ENCODE results near the gene IGLON5. TPM values are rescaled to one million over a fixed set of nuclear protein-coding genes. Genes with fewer than 3 reads are reported as not detected.

IGLON5 gene
- total RNA-seq, 1 donor from 2014 or later, result 18.0 TPM

GRCh38 chr19:51370230-51370629, 58.8 kb downstream of the IGLON5 start:
- Mint-ChIP-seq H3K4me1 (ENCODE audit: unreplicated experiment) (peaks cover 7% of the 10 kb centered on the region), H3K4me3 (peak overlapping the region; percentile 71), H3K27me3 (peaks cover 3% of the 10 kb centered on the region), H3K36me3 (no peaks in the 10 kb centered on the region), H3K27ac (no peak overlapping the region), H3K9me3 (no peaks in the 10 kb centered on the region)
- TF ChIP-seq, protein P1, sequence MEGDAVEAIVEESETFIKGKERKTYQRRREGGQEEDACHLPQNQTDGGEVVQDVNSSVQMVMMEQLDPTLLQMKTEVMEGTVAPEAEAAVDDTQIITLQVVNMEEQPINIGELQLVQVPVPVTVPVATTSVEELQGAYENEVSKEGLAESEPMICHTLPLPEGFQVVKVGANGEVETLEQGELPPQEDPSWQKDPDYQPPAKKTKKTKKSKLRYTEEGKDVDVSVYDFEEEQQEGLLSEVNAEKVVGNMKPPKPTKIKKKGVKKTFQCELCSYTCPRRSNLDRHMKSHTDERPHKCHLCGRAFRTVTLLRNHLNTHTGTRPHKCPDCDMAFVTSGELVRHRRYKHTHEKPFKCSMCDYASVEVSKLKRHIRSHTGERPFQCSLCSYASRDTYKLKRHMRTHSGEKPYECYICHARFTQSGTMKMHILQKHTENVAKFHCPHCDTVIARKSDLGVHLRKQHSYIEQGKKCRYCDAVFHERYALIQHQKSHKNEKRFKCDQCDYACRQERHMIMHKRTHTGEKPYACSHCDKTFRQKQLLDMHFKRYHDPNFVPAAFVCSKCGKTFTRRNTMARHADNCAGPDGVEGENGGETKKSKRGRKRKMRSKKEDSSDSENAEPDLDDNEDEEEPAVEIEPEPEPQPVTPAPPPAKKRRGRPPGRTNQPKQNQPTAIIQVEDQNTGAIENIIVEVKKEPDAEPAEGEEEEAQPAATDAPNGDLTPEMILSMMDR (conservative IDR thresholded peaks at IDR 0.05), result no peak
- DNase-seq (ENCODE audit: extremely low spot score, unreplicated experiment), result no peak

- H3K9me3 Mint-ChIP-seq, result no peaks in the 10 kb centered on the region
- H3K27ac Mint-ChIP-seq, result no peak overlapping the region
- peaks cover 7% of the 10 kb centered on the region for H3K4me1 Mint-ChIP-seq (ENCODE audit: unreplicated experiment)
- H3K27me3 Mint-ChIP-seq, result peaks cover 3% of the 10 kb centered on the region
- H3K4me3 Mint-ChIP-seq, result no peak overlapping the region
- no peak for DNase-seq (ENCODE audit: extremely low spot score, unreplicated experiment)
- TF ChIP-seq, protein P1 (conservative IDR thresholded peaks at IDR 0.05), result no peak
- no peaks in the 10 kb centered on the region for H3K36me3 Mint-ChIP-seq
These were observed 59.8 kb downstream of the IGLON5 start for GRCh38 chr19:51371186-51371690.

- Mint-ChIP-seq H3K4me3 (no peak overlapping the region), H3K27me3 (peaks cover 3% of the 10 kb centered on the region), H3K9me3 (no peaks in the 10 kb centered on the region), H3K36me3 (no peaks in the 10 kb centered on the region), H3K27ac (no peak overlapping the region), H3K4me1 (ENCODE audit: unreplicated experiment) (peaks cover 7% of the 10 kb centered on the region)
- DNase-seq (ENCODE audit: extremely low spot score, unreplicated experiment), result no peak
- TF ChIP-seq, protein P1 (conservative IDR thresholded peaks at IDR 0.05), result no peak
These were observed 60.7 kb downstream of the IGLON5 start for GRCh38 chr19:51372021-51372648.

DNA sequence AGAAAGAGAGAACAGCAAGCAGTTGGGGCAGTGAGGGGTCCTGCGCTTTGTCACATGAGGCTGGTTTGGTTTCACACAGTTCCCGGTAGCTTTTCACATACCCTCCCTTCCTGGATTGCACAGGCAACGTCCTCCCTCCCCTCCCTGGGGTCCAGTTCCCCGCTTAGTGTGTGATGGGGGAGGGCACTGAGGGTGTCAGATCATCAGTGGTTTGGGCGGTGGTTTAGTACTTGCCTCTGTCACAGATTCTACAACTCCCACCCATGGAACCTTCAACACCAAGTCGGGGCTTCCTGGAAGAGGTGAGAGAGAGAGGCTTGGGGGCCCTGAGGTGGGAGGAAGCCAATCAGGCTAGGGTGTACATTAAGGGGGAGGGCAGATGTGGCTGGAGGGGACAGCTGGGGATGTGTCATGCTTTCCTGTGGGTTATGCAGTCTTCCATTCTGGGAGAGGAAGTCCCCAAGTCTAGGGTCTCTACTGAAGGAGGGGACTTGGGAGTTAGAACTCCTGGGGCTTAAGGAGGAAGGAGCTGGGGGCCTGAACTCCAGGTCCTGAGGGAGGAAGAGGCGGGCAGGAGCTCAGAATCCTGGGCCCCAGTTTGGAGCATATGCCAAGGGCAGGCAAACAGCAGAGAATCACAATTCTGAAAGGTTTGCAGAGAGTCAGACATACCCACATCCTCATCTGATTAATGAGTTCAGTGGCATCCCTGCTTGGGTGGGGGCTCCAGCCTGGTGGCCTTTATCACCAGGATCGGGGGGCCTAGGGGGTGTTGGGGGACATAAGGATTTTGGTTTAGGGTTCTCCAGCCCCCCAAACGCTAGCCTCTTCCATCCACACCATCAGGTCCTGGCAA, 61.4 kb downstream of the IGLON5 start, which contains the start of gene NKG7:
NKG7 (minus strand) TSS at position 6 of the 856 bp plus-strand sequence. CDS start 119 bp downstream, outside the sequence.
- no peaks in the 10 kb centered on the region for H3K36me3 Mint-ChIP-seq
- H3K27ac Mint-ChIP-seq, result no peak within 1 kb of the TSS
- peaks cover 7% of the 10 kb centered on the region for H3K4me1 Mint-ChIP-seq (ENCODE audit: unreplicated experiment)
- H3K9me3 Mint-ChIP-seq, result no peaks in the 10 kb centered on the region
- TF ChIP-seq, protein P1 (conservative IDR thresholded peaks at IDR 0.05), result no peak
- no peak within 1 kb of the TSS for H3K4me3 Mint-ChIP-seq
- H3K27me3 Mint-ChIP-seq, result peaks cover 3% of the 10 kb centered on the region
- no peak for DNase-seq (ENCODE audit: extremely low spot score, unreplicated experiment)

- Mint-ChIP-seq H3K4me1 (ENCODE audit: unreplicated experiment) (no peaks in the 10 kb centered on the region), H3K4me3 (no peak overlapping the region), H3K27me3 (peaks cover 3% of the 10 kb centered on the region), H3K36me3 (no peaks in the 10 kb centered on the region), H3K9me3 (no peaks in the 10 kb centered on the region), H3K27ac (no peak overlapping the region)
- TF ChIP-seq, protein P1 (conservative IDR thresholded peaks at IDR 0.05), result no peak
- no peak for DNase-seq (ENCODE audit: extremely low spot score, unreplicated experiment)
These were observed 64.2 kb downstream of the IGLON5 start for GRCh38 chr19:51375504-51376221.
